Measurements from ENCODE around the gene CUX1. TPM values are rescaled to one million over a fixed set of nuclear protein-coding genes. Genes with fewer than 3 reads are reported as not detected.
A peak's percentile ranks its signal among the peaks of the same experiment; 100 is the strongest.

The CUX1 gene
- total RNA-seq, 1 donor from 2014 or later: 15.1 TPM

DNA sequence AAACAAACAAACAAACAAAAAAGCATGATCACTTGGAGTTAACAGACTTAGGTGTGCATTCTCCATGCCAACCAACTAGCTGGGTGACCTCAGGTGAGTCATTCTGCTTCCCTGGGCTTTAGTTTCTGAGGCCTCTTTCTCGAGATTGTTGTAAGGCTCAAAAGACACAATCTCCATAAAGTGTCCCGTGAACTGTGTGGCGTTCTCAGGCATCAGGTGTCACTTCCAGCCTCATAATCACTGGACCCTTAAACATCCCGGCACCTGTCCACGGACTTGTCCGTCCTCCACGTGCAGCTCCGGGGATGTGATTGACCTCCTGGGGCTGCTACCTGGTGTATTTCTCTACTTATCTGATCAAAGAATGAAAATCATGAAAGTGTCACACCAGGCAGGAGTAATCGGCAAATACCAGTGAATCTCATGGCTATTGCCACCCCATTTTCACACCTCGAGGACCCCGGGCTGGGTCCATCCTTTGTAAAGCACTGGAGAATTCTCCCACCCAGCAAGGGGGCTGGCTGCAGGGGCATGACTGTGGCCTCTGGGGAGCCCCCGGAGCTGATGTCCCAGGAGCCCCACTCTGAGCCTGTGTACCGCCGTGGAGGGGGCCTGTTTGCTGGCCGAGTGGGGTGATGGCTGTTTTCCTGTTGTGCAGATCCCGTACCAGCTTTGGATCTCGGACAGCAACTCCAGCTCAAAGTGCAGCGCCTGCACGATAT is 279.4 kb downstream of the CUX1 start:
- no peak for DNase-seq (ENCODE audit: low read depth in 2 of 2)

DNA sequence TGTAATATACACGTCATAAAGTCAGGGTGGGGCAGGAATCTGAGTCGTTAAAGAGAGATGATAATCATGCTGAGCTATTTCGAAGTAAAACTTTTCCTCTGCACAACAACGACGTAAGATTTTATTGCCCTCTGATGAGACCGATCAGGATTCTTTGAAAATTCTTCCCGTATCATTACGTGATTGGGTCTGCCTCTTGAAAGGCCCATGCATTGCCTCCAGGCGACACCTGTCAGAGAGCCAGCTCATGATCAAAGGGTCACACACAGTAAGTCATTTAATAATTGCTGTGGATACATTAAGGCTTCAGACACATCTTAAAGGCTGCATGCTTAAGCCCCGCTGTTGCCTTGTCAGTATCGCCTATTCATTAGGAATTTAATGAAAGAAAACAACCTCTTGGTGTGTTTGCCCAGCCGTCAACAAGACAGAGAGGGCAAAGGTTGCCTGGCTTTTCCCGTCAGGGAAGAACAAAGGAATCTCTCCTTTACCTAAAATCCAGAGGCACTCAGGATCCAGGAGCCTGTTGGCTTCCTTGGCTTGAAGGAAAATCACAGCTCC is 280.3 kb downstream of the CUX1 start:
- DNase-seq (ENCODE audit: low read depth in 2 of 2): no peak

DNA sequence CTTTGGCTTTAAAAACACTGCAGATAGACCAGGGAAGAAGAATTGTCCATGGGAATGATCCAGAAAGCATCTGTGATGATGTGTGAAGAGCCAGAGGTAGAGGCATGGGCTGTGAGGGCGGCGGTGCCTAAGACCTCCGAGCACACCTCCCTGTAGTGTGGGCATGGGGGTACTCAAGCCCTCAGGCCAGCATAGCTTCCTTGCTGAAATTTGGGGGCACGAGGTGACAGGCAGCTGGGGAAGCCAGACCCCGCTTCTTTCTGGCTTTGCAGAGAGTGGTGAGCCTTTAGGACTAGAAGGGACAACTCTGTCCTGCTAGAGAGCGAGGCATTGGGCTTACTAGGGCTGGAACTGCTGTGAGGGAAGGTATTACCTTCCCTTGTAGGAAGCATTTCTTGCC is 281.6 kb downstream of the CUX1 start:
- DNase-seq (ENCODE audit: low read depth in 2 of 2): no peak

DNA sequence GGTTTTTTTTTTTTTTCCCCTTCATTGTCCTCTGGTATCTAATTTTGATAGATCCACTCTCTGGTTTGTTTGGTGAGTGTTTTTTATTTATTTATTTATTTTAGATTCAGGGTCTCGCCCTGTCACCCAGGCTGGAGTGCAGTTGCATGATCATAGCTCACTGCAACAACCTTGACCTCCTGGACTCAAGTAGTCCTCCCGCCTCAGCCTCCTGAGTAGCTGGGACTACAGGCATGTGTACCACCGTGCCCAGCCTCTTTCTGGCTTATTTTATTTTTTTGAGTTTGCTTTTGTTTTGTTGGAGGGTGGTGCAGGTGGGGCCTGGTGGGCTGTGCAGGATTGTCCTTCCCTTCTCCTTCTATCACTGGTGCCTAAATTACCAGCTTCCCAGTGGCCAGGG is 282.0 kb downstream of the CUX1 start:
- no peak for DNase-seq (ENCODE audit: low read depth in 2 of 2)

DNA sequence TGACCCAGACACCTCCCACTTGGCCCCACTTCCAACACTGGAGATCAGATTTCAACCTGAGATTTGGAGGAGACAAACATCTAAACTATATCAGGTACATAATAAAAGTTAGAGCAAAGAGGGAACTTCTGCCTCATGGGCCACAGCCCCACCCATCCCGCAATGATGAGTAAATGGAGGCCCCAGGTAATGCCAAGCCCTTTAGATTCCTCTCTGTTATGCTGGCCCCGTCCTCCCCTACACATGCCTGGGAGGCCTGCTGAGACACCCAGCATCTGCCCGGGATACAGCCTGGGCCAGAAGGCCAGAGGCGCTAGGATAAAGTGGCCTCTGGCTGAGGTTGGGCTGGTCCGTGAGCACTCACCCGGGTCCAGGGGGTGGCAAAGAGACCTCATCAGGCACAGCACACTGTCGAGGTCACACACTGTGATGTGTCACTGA is 283.7 kb downstream of the CUX1 start:
- no peak for DNase-seq (ENCODE audit: low read depth in 2 of 2)

DNA sequence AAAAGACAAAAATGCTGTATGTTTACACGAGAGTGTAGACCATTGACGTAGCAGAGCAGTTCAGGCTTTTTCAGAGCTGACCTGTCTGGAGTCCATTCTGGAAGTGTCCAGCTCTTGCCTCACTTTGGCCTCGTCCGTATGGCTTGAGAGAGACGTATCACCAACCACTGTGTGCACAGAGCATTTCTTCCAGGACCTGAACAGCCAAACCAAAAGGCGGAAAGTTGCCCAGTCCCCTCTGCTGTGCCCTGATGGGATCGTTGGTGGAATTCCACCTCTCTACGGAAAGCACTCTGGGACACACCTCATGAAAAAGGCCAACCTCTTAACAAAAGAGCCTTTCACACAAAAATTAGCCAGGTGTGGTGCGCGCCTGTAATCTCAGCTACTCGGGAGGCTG is 284.5 kb downstream of the CUX1 start:
- DNase-seq (ENCODE audit: low read depth in 2 of 2): no peak

DNA sequence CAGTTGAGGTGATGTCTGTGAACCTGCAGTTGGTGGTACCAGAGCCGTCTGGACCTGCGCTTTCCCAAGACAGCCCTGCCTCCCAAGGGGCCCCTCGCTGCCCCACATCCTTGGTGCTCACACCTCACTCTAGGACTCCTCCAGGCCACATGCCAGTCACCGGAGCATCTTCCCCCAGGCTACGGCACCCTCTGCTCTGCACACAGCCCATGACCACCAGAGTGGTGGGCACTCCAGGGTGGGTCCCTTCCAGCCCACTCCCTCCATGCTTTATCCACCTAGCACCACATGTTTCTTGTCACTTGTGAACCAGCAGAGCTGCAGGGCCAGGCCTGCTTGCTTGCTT is 285.6 kb downstream of the CUX1 start:
- no peak for DNase-seq (ENCODE audit: low read depth in 2 of 2)

DNA sequence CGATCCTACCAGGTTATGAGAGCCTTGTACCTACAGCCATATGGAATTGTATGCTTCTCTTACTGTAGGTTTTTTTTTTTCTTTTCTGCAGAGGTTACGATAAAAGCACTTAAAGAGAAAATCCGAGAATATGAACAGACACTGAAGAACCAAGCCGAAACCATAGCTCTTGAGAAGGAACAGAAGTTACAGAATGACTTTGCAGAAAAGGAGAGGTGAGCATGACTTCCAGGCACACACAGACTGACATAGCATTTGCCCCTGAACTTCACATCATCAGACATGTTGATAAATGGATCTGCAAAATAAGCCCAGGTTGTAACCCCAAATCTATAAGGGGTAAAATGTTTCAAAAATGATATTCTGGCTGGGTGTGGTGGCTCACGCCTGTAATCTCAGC is 286.8 kb downstream of the CUX1 start:
- DNase-seq (ENCODE audit: low read depth in 2 of 2): no peak

DNA sequence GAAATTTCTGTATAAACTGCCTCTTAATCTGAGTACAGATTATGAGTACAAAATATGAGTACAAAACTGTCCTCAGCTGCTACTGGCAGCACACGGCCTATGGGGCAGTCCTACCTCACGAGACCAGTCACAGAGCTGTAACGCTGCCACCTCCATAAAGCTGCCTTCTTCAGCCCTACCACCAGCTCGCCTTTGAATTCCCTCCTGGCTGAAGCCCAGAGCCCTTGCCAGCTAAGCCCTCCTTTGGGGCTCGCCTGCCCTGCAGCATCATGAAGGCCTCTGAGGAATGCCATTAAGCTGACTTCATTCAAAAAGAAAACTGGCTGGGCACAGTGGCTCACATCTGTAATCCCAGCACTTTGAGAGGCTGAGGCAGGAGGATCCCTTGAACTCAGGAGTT is 289.2 kb downstream of the CUX1 start:
- no peak for DNase-seq (ENCODE audit: low read depth in 2 of 2)

DNA sequence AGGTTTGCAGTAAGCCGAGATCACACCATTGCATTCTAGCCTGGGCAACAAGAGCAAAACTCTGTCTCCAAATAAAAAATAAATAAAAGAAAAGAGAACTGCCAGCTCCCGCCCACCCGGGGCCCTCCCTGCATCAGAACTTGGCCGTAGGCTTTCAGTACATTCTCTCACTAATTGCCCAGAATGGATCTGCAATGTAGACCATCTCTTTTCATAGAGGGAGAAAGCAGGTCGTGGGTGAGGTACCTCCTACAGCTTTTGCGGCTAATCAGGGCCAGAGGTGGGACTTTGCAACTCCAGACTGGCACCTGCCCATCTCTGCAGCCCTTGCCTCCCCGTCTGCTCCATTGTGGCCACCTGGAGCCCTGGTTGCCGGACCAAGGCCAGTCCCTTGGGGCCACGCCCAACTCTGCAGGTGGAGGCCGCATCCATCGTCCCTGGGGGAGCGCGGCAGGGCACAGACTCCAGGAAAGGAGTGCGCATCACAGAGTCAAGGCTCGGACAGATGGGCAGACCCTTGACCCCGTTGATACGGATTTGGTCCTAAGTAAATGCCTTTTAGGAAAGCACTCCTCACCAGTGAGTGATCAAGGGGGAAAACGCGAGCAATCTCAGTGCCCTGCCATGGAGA is 290.2 kb downstream of the CUX1 start:
- no peak for DNase-seq (ENCODE audit: low read depth in 2 of 2)

DNA sequence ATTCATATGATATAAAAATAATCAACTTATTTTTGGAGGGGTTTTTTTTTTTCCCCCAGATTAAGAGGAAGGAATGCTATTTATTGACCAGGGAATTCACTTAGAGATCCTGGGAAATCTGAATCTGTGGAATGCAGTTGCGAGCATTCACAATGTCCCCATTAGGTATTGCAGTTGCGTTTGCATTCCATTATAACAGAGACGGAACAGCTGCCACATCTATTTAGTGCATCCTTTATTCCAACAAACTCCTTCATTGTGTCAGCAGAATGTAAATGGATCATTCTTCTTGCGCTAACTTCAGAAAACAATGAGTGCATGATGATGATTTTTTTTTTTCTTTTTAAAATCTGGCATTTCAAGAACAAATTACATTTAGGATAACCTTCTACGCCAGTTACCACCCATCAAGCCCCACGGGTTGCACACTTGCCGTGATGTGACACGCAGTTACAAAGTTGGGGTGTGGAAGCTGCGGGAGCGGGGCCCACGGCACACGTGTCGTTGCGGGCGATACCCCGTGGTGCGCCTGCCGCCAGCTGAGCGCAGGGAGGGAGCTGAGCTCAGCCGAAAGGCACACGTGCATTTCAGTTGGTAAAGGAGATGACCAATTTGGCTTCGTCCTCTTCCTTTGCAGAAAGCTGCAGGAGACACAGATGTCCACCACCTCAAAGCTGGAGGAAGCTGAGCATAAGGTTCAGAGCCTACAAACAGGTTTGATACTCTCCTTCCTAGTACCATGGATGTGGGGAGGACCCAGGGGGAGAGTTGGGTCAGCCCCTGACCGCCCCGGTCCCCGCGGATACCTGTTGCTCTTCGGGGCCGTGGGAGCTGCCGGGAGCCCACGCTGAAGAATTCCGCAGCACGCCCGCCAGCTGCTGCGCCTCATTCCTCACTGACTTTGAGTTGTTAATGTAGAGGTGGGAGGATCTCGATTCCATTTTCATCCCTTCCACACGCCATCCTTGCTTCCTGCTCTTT is 293.9 kb downstream of the CUX1 start:
- no peak for DNase-seq (ENCODE audit: low read depth in 2 of 2)

DNA sequence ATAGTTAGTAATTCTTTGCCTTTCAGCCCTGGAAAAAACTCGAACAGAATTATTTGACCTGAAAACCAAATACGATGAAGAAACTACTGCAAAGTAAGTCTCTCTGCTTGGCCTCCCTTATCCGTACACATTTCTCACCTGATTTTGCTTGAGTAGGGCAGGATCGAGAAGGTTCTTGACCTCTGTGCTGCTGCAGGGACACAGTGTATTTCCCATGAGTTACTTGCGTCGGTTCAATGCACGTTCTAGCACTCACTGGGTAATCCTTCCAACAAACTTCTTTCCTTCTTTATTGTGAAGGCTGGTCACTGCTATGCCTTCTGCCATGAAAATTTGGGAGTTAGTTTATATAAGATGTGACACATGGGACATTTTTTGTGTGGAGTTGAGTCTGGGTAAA is 297.8 kb downstream of the CUX1 start:
- no peak for DNase-seq (ENCODE audit: low read depth in 2 of 2)

DNA sequence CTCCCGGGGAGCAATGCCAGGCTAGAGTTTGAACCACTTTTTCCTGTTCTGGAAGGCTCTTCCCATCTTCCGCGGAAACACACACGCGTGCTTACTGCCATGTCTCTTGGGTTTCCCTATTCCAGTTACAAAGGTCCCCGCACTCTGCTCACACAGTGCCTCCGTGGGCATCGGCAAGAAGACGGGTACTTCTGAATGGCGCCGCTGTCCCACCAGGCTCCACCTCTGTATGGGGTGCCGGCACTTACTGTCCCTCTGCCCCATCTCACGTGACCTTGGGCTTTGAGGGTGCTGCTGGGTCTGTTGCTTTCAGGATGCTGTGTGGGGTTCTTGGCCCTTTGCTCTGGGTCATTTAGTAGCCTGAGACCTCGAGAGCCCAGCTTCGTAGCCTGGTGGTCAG is 298.5 kb downstream of the CUX1 start:
- DNase-seq (ENCODE audit: low read depth in 2 of 2): no peak

DNA sequence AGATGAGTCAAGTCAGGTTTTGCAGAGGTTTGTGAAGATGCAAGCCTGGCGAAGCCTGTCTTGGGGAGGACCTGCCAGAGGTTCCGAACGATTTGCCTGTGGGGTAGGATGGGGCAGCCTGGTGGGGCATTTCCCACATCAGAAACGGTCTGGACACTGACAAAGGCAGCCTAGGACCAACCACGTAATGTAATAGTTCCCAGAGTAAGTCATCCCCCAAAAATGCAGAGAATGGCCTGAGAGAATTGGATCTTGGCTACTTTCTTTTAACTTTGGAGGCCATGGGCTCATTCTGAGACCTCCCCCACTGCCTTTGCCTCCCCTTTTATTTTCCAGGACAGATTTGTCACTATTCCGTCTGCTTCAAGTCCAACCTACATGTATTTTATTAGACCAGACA is 300.3 kb downstream of the CUX1 start:
- no peak for DNase-seq (ENCODE audit: low read depth in 2 of 2)

DNA sequence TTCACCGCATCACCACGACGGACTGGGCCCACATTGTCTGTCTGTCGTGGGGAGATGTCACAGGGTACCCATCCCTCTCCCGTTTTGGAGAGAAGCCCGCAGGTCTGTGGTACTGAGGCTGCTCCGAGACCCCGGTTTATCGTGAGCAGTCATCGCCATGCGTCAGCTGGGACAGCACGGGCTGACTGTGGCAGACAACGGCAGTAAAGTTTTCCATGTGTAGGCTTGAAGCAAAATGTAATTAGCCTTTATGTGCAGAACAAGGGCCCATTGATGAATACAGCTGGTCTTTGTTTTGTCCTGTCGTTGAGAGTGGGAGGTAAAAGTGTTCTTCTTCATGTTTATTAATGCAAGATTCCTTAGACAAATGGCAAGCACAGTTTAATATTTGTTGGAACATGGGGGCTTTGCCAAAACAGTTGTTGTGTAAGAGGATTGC is 301.8 kb downstream of the CUX1 start:
- DNase-seq (ENCODE audit: low read depth in 2 of 2): no peak

DNA sequence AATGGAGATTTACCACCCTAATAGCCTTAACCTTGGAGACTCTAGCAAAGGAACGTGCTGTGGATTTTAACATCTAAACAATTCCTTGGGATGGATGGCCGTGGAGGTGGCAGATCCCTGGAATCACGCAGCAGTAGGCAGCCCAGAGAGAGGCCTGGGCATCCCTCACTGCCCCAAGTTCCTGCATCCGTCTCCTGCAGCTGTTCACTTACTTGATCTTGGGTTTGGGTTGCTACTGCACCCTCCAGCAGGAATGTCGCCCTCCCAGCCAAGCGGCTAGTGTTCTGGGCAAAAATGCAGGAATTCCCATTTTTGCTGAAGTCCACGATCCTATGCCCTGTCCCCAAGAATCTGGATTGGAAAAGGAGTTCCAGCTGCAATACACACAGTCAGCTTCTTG is 302.5 kb downstream of the CUX1 start:
- DNase-seq (ENCODE audit: low read depth in 2 of 2): no peak

DNA sequence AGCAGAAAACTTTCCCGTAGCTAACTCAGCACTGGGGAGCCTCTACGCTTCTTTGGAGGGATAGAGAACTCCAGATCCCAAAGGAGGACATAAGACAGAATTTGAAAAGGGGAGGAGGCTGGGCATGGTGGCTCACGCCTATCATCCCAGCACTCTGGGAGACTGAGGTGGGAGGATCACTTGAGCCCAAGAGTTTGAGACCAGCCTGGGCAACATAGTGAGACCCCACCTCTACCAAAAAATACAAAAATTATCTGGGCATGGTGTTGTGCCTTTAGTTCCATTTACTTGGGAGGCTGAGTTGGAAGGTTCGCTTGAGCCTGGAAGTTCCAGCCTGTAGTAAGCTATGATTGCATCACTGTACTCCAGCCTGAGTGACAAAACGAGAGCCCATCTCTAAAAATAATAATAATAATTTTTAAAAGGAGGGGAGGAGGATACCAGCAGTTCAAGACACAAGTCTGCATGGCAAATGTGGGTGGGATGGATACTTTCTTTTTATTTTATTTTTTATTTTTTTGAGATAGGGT is 303.3 kb downstream of the CUX1 start:
- no peak for DNase-seq (ENCODE audit: low read depth in 2 of 2)

DNA sequence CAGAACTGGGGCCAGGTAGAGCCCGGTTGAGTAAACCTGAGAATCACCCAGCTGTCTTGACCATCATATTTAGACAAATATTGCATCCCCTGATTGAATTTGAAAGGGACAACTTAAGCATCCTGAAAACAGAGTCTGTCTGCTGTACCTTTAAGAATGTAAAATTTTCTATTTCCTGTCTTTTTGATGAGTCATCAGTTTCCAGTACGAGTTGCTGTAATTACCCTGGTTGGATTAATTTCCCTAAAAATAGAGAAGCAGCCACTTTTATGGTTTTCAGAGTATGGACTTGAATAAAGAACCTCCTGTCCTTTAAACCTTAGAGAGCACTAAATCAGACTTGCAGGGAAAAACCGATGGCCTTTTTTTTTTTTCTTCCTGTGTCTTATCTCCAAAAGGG is 304.6 kb downstream of the CUX1 start:
- DNase-seq (ENCODE audit: low read depth in 2 of 2): peak in 1 of 2 donors; percentile 28

DNA sequence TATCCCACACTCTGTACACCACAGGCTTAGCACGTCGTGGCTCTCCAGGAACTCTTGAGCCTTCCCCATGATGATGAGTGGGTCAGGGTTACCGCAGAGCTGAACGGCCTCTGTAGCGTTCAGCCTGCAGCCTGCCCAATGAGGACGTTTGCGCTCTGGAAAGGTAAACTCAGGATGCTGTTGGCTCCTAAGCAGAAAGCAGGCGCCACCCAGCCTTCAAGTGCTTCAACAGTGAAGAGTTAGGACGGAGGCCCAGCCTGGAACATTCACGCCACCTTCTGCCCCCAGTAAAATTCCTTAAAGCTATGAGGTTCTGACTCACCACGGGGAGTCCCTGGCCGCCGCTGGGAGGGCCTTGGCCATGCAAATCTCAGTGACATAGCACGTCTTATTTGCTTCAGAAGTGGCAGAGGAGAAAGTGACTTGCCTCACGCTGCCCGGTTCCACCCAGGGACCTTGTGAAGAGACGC is 307.7 kb downstream of the CUX1 start:
- peak in 1 of 2 donors; percentile 23 for DNase-seq (ENCODE audit: low read depth in 2 of 2)

DNA sequence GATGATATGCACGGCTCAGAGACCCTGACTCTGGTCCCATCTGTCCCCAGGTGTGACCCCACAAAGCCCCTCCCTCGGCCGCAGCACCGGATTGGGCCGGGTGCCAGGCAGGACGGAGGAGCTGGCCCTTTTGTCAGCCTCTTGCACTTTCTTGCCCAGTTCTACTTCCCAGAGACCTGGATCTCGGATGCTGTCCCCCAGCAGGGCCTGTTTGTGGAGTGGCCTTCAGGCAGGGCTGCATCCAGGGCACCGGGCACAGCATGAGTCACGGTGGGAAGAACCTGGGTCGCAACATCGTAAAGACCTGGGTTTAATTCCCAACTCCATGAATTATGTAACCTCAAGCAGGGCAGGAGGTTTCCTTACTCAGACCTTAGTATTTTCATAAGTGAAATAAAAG is 310.9 kb downstream of the CUX1 start:
- DNase-seq (ENCODE audit: low read depth in 2 of 2): no peak

DNA sequence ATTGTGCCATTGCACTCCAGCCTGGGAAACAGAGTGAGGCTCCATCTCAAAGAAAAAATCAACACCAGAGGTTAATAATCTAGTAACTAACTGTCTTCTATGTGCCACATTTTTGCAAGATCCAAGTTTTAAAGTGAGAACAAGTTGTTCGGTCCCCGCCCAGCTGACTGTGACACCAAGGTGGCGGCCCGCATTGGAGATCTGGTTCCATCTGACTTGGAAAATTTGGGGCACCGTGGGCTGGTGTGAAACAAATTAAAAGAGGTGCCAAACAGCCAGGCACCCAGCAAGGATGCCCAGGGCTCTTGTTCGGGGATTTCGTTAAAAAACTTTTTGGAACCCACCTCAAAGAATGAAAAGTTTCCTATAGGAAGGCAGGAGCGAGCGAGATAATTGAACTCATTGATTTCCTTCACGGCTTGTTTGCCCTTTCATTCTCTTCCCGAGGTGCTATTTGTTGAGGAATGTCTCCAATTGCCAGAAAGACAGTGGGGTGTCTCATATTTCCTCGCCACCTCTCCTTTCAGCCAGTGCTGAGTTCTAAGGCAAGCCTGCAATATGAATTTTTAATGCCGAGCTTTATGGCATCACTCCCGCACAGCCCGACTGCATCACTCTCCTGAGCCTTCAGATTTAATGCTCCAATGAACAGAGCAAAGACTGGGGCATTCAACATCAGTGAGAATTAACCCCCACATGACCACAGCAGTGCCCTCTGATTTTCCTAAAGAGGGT is 312.4 kb downstream of the CUX1 start:
- DNase-seq (ENCODE audit: low read depth in 2 of 2): no peak

All from dermis microvascular lymphatic vessel endothelial cell (primary cell).